BLaER1 (cell line): ENCODE results near the gene PSG6.
"Not testable (repeated sequence)": the region's sequence is repeated elsewhere in the genome, so short reads cannot be mapped to it uniquely, and the experiment has no call there.

Experiments used
- H3K27ac ChIP-seq: shearing (Covaris generic); formaldehyde crosslinking; 2 replicates; pipeline ENCODE4 v1.8.1; 2022
- H3K27me3 ChIP-seq: shearing (Covaris generic); formaldehyde crosslinking; 2 replicates; pipeline ENCODE4 v1.8.1; 2022
- H3K36me3 ChIP-seq: shearing (Covaris generic); formaldehyde crosslinking; 2 replicates; pipeline ENCODE4 v1.8.1; 2022
- H3K4me1 ChIP-seq: shearing (Covaris generic); formaldehyde crosslinking; 2 replicates; pipeline ENCODE4 v1.8.1; 2022
- H3K4me2 ChIP-seq: shearing (Covaris generic); formaldehyde crosslinking; 2 replicates; pipeline ENCODE4 v1.8.1; 2022
- H3K4me3 ChIP-seq: shearing (Covaris generic); formaldehyde crosslinking; 2 replicates; pipeline ENCODE4 v1.8.1; 2022
- H3K9ac ChIP-seq: shearing (Covaris generic); formaldehyde crosslinking; 2 replicates; pipeline ENCODE4 v1.8.1; 2022
- H3K9me3 ChIP-seq: shearing (Covaris generic); formaldehyde crosslinking; 2 replicates; pipeline ENCODE4 v1.8.1; 2022
- H4K20me1 ChIP-seq: shearing (Covaris generic); formaldehyde crosslinking; 2 replicates; pipeline ENCODE4 v1.8.1; 2022
- Cebpa-rat ChIP-seq: shearing (Covaris generic); IDR thresholded peaks from 2 replicates; pipeline ENCODE4 v1.8.1; 2022

PSG6 gene

DNA sequence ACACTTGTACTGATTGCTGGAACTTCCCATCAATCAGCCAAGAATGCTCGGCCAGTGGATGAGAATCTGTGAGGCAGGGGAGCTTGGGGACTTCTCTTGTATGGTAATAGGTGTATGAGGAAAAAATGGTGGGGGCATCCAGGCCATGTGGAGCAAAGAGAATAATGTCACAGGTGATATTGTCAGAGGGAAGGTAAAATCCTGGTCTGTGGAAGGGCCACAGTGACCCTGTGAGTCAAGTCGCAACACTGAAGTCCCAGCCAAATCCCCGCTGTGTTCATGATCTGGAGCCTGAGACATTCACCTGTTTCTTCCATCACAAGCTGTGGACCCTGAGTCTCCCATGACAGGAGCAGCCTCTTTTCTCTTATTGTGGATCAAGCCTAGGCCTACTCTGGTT lies 11.2 kb upstream of the PSG6 start:
- no peaks in the 10 kb centered on the region for H3K9me3 ChIP-seq
- H3K9ac ChIP-seq = no peak overlapping the region
- H3K36me3 ChIP-seq = no peaks in the 10 kb centered on the region
- no peak overlapping the region for H3K4me2 ChIP-seq
- no peaks in the 10 kb centered on the region for H4K20me1 ChIP-seq
- no peaks in the 10 kb centered on the region for H3K4me1 ChIP-seq
- no peaks in the 10 kb centered on the region for H3K27me3 ChIP-seq
- TF ChIP-seq Cebpa-rat = no peak
- no peak overlapping the region for H3K4me3 ChIP-seq
- H3K27ac ChIP-seq = no peak overlapping the region

GRCh38 chr19:42926781-42927180 lies 9.1 kb upstream of the PSG6 start:
- no peak overlapping the region for H3K27ac ChIP-seq
- H3K27me3 ChIP-seq = no peaks in the 10 kb centered on the region
- H3K4me3 ChIP-seq = no peak overlapping the region
- no peaks in the 10 kb centered on the region for H3K9me3 ChIP-seq
- TF ChIP-seq Cebpa-rat = no peak
- H3K9ac ChIP-seq = no peak overlapping the region
- H3K4me2 ChIP-seq = no peak overlapping the region
- H3K36me3 ChIP-seq = no peaks in the 10 kb centered on the region
- H4K20me1 ChIP-seq = no peaks in the 10 kb centered on the region
- H3K4me1 ChIP-seq = no peaks in the 10 kb centered on the region

- H3K4me3 ChIP-seq, H3K27ac ChIP-seq, H3K4me1 ChIP-seq, H3K9ac ChIP-seq, H4K20me1 ChIP-seq, H3K27me3 ChIP-seq, H3K36me3 ChIP-seq, H3K9me3 ChIP-seq, H3K4me2 ChIP-seq: not testable (repeated sequence)
Observed at GRCh38 chr19:42923106-42923505, 5.4 kb upstream of the PSG6 start.

DNA sequence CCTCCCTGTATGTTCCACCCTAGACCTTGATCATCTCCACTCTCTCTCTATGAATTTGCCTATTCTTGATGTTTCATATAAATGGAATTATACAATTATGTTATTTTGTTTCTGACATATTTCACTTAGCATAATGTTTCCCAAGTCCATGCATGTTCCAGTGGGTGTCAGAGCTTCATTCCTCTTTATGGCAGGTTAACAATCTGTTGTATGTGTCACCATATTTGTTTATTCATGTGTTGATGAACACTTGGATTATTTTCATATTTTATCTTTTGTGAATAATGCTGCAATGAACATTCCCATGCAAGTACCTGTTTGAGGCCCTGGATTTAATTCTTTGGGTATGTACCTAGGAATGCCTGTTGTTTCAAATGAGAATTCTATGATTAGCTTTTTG lies 3.3 kb upstream of the PSG6 start:
- H3K4me2 ChIP-seq, H3K27ac ChIP-seq, H3K9me3 ChIP-seq, H3K4me3 ChIP-seq, H4K20me1 ChIP-seq, H3K4me1 ChIP-seq, H3K27me3 ChIP-seq, H3K9ac ChIP-seq, H3K36me3 ChIP-seq: not testable (repeated sequence)

- Histone ChIP-seq H3K9me3 (no peaks in the 10 kb centered on the region), H3K4me1 (no peaks in the 10 kb centered on the region), H3K27me3 (no peaks in the 10 kb centered on the region), H3K9ac (no peak overlapping the region), H3K4me3 (no peak overlapping the region), H3K4me2 (no peak overlapping the region), H4K20me1 (no peaks in the 10 kb centered on the region), H3K27ac (no peak overlapping the region), H3K36me3 (no peaks in the 10 kb centered on the region)
- no peak for TF ChIP-seq Cebpa-rat
Observed at GRCh38 chr19:42919757-42920079, 2.0 kb upstream of the PSG6 start.

DNA sequence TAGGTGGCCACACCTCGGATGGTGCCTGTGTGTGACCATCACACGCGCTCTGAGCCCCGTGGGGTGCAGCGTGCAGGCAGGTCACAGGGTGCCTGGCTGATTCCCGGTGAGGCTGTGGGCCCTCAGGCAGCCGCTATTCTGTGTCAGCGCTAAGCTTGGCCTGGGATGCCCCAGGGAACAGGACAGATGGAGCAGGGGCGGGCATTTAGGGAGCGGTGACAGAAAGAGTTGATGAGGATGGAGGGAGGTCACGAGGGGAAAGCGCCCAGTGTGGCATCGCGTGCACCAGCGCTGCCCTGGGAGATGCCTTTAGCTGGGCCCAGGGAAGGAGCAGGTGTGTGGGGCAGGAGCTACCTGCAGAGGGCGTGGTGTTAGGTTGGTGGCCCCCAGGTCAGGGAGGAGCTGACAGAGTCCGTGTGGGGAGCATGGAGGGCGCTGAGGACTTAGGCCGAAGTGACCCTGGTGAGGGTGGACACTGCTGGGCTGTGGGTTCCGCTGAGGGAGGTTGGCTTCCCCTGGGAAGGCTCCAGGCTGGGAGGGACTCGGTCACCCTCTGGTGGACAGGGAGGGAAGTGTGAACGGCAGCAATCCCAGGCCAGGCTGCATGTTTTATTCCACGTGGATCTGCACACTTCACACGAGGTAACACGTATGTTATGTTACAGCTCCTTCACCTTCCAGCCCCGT lies 1.5 kb upstream of the PSG6 start:
- not testable (repeated sequence) for H4K20me1 ChIP-seq, H3K27me3 ChIP-seq, H3K27ac ChIP-seq, H3K36me3 ChIP-seq, H3K4me1 ChIP-seq, H3K9me3 ChIP-seq, H3K4me3 ChIP-seq, H3K4me2 ChIP-seq, H3K9ac ChIP-seq

- H3K4me2 ChIP-seq, H3K4me1 ChIP-seq, H3K27me3 ChIP-seq, H3K27ac ChIP-seq, H3K9me3 ChIP-seq, H4K20me1 ChIP-seq, H3K4me3 ChIP-seq, H3K36me3 ChIP-seq, H3K9ac ChIP-seq: not testable (repeated sequence)
Observed at GRCh38 chr19:42918377-42919069, 829 bp upstream of the PSG6 start.

DNA sequence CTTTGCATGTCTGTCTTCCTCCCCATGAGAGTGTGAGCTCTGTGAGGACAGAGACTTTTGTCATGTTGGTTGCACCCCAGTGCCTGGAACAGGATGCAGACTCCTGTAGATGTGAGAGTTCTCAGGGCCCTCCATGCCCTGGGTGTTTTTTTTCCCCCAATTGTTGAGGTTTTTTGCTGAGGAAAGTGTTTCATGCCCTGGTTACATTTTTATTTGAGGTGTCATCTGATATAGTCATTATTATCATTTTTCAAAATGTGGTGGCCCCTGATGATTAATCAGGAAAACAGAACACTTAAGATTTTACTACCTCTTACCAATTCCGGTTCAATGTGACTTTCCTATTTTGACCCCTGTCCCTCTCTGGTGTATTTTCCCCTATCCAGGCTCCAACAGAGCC lies 763 bp downstream of the PSG6 start:
- H3K9me3 ChIP-seq, H3K9ac ChIP-seq, H4K20me1 ChIP-seq, H3K27me3 ChIP-seq, H3K27ac ChIP-seq, H3K4me2 ChIP-seq, H3K4me3 ChIP-seq, H3K4me1 ChIP-seq, H3K36me3 ChIP-seq: not testable (repeated sequence)

- not testable (repeated sequence) for H3K4me3 ChIP-seq, H3K4me2 ChIP-seq, H3K9ac ChIP-seq, H3K9me3 ChIP-seq, H3K27me3 ChIP-seq, H4K20me1 ChIP-seq, H3K36me3 ChIP-seq, H3K4me1 ChIP-seq, H3K27ac ChIP-seq
Observed at GRCh38 chr19:42913516-42913915, 4.2 kb downstream of the PSG6 start.

- not testable (repeated sequence) for H3K4me2 ChIP-seq, H3K9me3 ChIP-seq, H3K4me3 ChIP-seq, H4K20me1 ChIP-seq, H3K27ac ChIP-seq, H3K4me1 ChIP-seq, H3K9ac ChIP-seq, H3K27me3 ChIP-seq, H3K36me3 ChIP-seq
Observed at GRCh38 chr19:42912941-42913340, 4.8 kb downstream of the PSG6 start.

DNA sequence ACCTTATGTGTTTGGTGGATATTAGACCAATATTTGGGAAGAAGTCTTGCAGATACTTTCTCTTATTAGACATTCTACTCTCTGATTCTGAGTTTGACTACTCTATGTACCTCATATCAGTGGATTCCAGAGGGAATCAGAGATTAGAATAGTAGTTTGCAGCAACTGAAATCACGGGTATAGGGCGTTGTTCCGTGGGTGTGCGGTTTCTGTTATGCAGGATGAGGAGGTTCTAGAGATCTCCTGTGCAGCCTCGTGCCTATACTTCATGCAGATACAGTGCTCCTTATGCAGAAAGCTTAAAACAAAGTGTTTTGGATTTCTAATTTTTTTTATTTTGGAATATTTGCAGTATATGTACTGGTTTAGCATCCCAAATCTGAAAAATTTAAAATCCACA lies 6.0 kb downstream of the PSG6 start:
- H3K27ac ChIP-seq, H3K9ac ChIP-seq, H3K27me3 ChIP-seq, H3K4me3 ChIP-seq, H3K4me1 ChIP-seq, H3K9me3 ChIP-seq, H3K36me3 ChIP-seq, H4K20me1 ChIP-seq, H3K4me2 ChIP-seq: not testable (repeated sequence)

DNA sequence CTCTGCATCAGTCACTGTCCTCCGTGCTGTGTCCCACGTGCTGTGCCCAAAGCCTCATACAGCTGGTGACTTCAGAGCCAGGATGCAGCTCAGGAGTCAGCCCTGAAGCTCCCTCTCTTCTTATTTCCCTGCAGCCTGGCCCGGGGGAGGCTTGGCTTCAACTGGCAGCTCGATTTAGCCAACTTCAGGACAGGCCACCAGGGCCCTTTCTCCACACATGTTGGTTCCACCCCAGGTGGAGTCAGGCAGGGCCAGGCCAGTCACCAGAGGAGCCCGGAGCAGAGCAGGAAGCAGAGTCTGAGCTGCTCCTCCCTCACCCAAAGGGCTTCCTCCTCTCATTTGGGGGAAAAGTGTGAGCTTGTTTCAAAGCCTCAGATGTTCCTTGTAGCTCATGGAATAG lies 11.5 kb downstream of the PSG6 start:
- not testable (repeated sequence) for H3K27me3 ChIP-seq, H3K4me3 ChIP-seq, H3K9me3 ChIP-seq, H3K9ac ChIP-seq, H3K4me2 ChIP-seq, H4K20me1 ChIP-seq, H3K27ac ChIP-seq, H3K36me3 ChIP-seq, H3K4me1 ChIP-seq

- H3K4me2 ChIP-seq, H3K27ac ChIP-seq, H3K27me3 ChIP-seq, H4K20me1 ChIP-seq, H3K4me1 ChIP-seq, H3K9me3 ChIP-seq, H3K36me3 ChIP-seq, H3K4me3 ChIP-seq, H3K9ac ChIP-seq: not testable (repeated sequence)
Observed at GRCh38 chr19:42900561-42900960, 17.1 kb downstream of the PSG6 start.

GRCh38 chr19:42899674-42900073 lies 18.0 kb downstream of the PSG6 start:
- H3K9me3 ChIP-seq, H3K27me3 ChIP-seq, H3K4me3 ChIP-seq, H3K36me3 ChIP-seq, H3K4me1 ChIP-seq, H3K4me2 ChIP-seq, H4K20me1 ChIP-seq, H3K27ac ChIP-seq, H3K9ac ChIP-seq: not testable (repeated sequence)

- H4K20me1 ChIP-seq, H3K4me1 ChIP-seq, H3K27me3 ChIP-seq, H3K4me2 ChIP-seq, H3K27ac ChIP-seq, H3K4me3 ChIP-seq, H3K36me3 ChIP-seq, H3K9me3 ChIP-seq, H3K9ac ChIP-seq: not testable (repeated sequence)
Observed at GRCh38 chr19:42899110-42899509, 18.6 kb downstream of the PSG6 start.
